H1 (cell line): ENCODE measurements around the gene TTC13. TPM values are rescaled to one million over a fixed set of nuclear protein-coding genes. Genes with fewer than 3 reads are reported as not detected.

Experiments used
- CTCF ChIA-PET: fragments of 300-600 bp; sonication (Branson Sonifier 250); formaldehyde crosslinking; loops from one replicate; lab custom pipeline; 2021; ENCODE audit not compliant: partially characterized antibody; lab: Charles Lee
- POLR2A ChIA-PET: fragments of 300-600 bp; sonication (Branson Sonifier 250); formaldehyde crosslinking; loops from one replicate; lab custom pipeline; 2021; ENCODE audit warnings: inconsistent platforms; ENCODE audit not compliant: partially characterized antibody; lab: Charles Lee
- DNase-seq, 2 experiments: peaks; one replicate each; pipeline versions ENCODE4 v3.0.0 to v3.0.0-alpha.2; 2010 to 2022; ENCODE audit warnings: low spot score in 2 of 2, low read depth in 1 of 2, mixed read lengths in 1 of 2
- FAIRE-seq: peaks from 2 replicates; lab custom pipeline; 2011; peaks lifted over from hg19 to GRCh38; lab: Jason Lieb, UNC
- H2AFZ ChIP-seq: 2 replicates; pipeline ENCODE4 v1.8.1; 2012; ENCODE audit warnings: low read length, inconsistent platforms
- H2AK5ac ChIP-seq: 2 replicates; pipeline ENCODE4 v1.6.1; 2013; ENCODE audit warnings: low read depth, low read length
- H2BK120ac ChIP-seq: replicated peaks from 2 replicates; pipeline ENCODE3; 2013; ENCODE audit warnings: low read depth, low read length, inconsistent platforms
- H2BK12ac ChIP-seq: 2 replicates; pipeline ENCODE4 v1.6.1; 2013; ENCODE audit warnings: low read depth, low read length
- H2BK15ac ChIP-seq: 2 replicates; pipeline ENCODE4 v1.6.1; 2013; ENCODE audit warnings: low read length
- H2BK20ac ChIP-seq: 2 replicates; pipeline ENCODE4 v1.6.1; 2013; ENCODE audit warnings: low read length
- H2BK5ac ChIP-seq: 2 replicates; pipeline ENCODE4 v1.6.1; 2013; ENCODE audit warnings: low read depth, low read length
- H3K14ac ChIP-seq: 2 replicates; pipeline ENCODE4 v1.6.1; 2013; ENCODE audit warnings: inconsistent platforms; ENCODE audit not compliant: insufficient read length
- H3K18ac ChIP-seq: 2 replicates; pipeline ENCODE4 v1.6.1; 2013; ENCODE audit warnings: low read length; ENCODE audit errors: extremely low read depth
- H3K23ac ChIP-seq: 2 replicates; pipeline ENCODE4 v1.6.1; 2013; ENCODE audit warnings: inconsistent platforms; ENCODE audit not compliant: insufficient read length
- H3K23me2 ChIP-seq: 2 replicates; pipeline ENCODE4 v1.6.1; 2013; ENCODE audit warnings: low read depth, low read length
- H3K27ac ChIP-seq: 2 replicates; pipeline ENCODE4 v1.6.1; 2011; ENCODE audit warnings: low read depth, low read length, inconsistent platforms
- H3K27me3 ChIP-seq, 4 experiments: replicated peaks in 1 of 4; 1 replicate in 1 of 4; 2 replicates in 3 of 4; pipeline versions ENCODE4 v1.6.1 to v1.8.1; 2011 to 2013; ENCODE audit warnings: low read length in 3 of 4, mild to moderate bottlenecking in 3 of 4, inconsistent platforms in 2 of 4, mixed read lengths in 2 of 4, moderate library complexity in 1 of 4; ENCODE audit not compliant: control insufficient read depth in 3 of 4, insufficient read depth in 3 of 4; ENCODE audit errors: extremely low read depth in 1 of 4
- H3K36me3 ChIP-seq, 4 experiments: 2 replicates each; pipeline versions ENCODE4 v1.6.1 to v1.8.1; 2011 to 2013; ENCODE audit warnings: mild to moderate bottlenecking in 4 of 4, low read length in 3 of 4, moderate library complexity in 2 of 4, control low read depth in 1 of 4, inconsistent platforms in 1 of 4; ENCODE audit not compliant: insufficient read depth in 4 of 4, control insufficient read depth in 2 of 4
- H3K4ac ChIP-seq: replicated peaks from 2 replicates; pipeline ENCODE3; 2013; ENCODE audit warnings: low read length, low read depth, mixed read lengths, inconsistent platforms; ENCODE audit not compliant: insufficient read length
- H3K4me1 ChIP-seq, 4 experiments: replicated peaks in 1 of 4; 1 replicate in 1 of 4; 2 replicates in 3 of 4; pipeline versions ENCODE4 v1.6.1 to v1.8.1; 2011 to 2013; ENCODE audit warnings: low read length in 3 of 4, inconsistent platforms in 2 of 4, mixed read lengths in 1 of 4; ENCODE audit not compliant: insufficient read depth in 4 of 4, control insufficient read depth in 3 of 4
- H3K4me2 ChIP-seq, 2 experiments: 2 replicates each; pipeline versions ENCODE4 v1.6.1 to v1.8.1; 2011 to 2013; ENCODE audit warnings: low read depth in 2 of 2, low read length in 2 of 2, control low read depth in 1 of 2, inconsistent platforms in 1 of 2, mild to moderate bottlenecking in 1 of 2; ENCODE audit not compliant: insufficient read depth in 1 of 2
- H3K4me3 ChIP-seq, 4 experiments: fragments of 200-600, 300-600 bp in 1 of 4; sonication (generic), shearing (Covaris generic), sonication (Bioruptor Twin) in 1 of 4; 2 replicates each; pipeline versions ENCODE4 v1.5.1 to v1.8.1; 2011 to 2016; ENCODE audit warnings: low read length in 4 of 4, low read depth in 3 of 4, control low read depth in 2 of 4, inconsistent platforms in 2 of 4, mild to moderate bottlenecking in 2 of 4, mixed read lengths in 1 of 4, moderate library complexity in 1 of 4; ENCODE audit not compliant: insufficient read depth in 2 of 4; ENCODE audit errors: extremely low read depth in 1 of 4
- H3K56ac ChIP-seq: replicated peaks from 2 replicates; pipeline ENCODE3; 2013; ENCODE audit warnings: low read depth, mild to moderate bottlenecking, mixed read lengths, low read length, inconsistent platforms; ENCODE audit not compliant: insufficient read length
- H3K79me1 ChIP-seq: 2 replicates; pipeline ENCODE4 v1.6.1; 2013; ENCODE audit warnings: low read depth, low read length, control low read depth
- H3K79me2 ChIP-seq, 2 experiments: 2 replicates each; pipeline versions ENCODE4 v1.6.1 to v1.8.1; 2012 to 2013; ENCODE audit warnings: low read length in 2 of 2, mild to moderate bottlenecking in 2 of 2, inconsistent platforms in 1 of 2; ENCODE audit not compliant: insufficient read depth in 2 of 2, control insufficient read depth in 1 of 2
- H3K9ac ChIP-seq, 4 experiments: replicated peaks in 1 of 4; 1 replicate in 1 of 4; 2 replicates in 3 of 4; pipeline versions ENCODE4 v1.6.1 to v1.8.1; 2011 to 2013; ENCODE audit warnings: low read depth in 3 of 4, low read length in 3 of 4, control low read depth in 2 of 4, mild to moderate bottlenecking in 2 of 4, moderate library complexity in 2 of 4, inconsistent platforms in 1 of 4; ENCODE audit errors: extremely low read depth in 1 of 4
- H3K9me3 ChIP-seq, 2 experiments: 2 replicates each; pipeline versions ENCODE4 v1.6.1 to v1.8.1; 2012 to 2013; ENCODE audit warnings: mild to moderate bottlenecking in 2 of 2, moderate library complexity in 2 of 2, control low read depth in 1 of 2, inconsistent platforms in 1 of 2, low read depth in 1 of 2, low read length in 1 of 2, mixed read lengths in 1 of 2; ENCODE audit not compliant: insufficient read depth in 2 of 2
- H4K20me1 ChIP-seq, 2 experiments: replicated peaks in 1 of 2; 2 replicates each; pipeline versions ENCODE3 to v1.8.1; 2011 to 2013; ENCODE audit warnings: inconsistent platforms in 2 of 2, low read length in 2 of 2, mild to moderate bottlenecking in 1 of 2; ENCODE audit not compliant: insufficient read depth in 2 of 2, control insufficient read depth in 1 of 2
- H4K5ac ChIP-seq: 2 replicates; pipeline ENCODE4 v1.6.1; 2013; ENCODE audit warnings: low read length, low read depth, mixed read lengths, inconsistent platforms; ENCODE audit not compliant: insufficient read length
- H4K8ac ChIP-seq: 2 replicates; pipeline ENCODE4 v1.8.0; 2013; ENCODE audit warnings: mild to moderate bottlenecking, moderate library complexity, low read length, inconsistent platforms; ENCODE audit not compliant: insufficient read depth; ENCODE audit errors: extremely low read depth
- H4K91ac ChIP-seq: replicated peaks from 2 replicates; pipeline ENCODE3; 2013; ENCODE audit warnings: low read length, mixed read lengths, inconsistent platforms; ENCODE audit not compliant: insufficient read length
- CTBP2 ChIP-seq: IDR thresholded peaks from 2 replicates; pipeline ENCODE4 v1.7.0; 2011; ENCODE audit warnings: borderline replicate concordance, mild to moderate bottlenecking, moderate library complexity, mixed read lengths, low read length; ENCODE audit not compliant: insufficient read depth, insufficient read length
- EP300 ChIP-seq, 2 experiments: IDR thresholded peaks; 1 replicate in 1 of 2; 2 replicates in 1 of 2; pipeline ENCODE4 v1.6.1; 2011 to 2012; ENCODE audit warnings: low read depth in 2 of 2, low read length in 2 of 2, mild to moderate bottlenecking in 2 of 2, borderline replicate concordance in 1 of 2, inconsistent platforms in 1 of 2, moderate library complexity in 1 of 2
- EZH2 ChIP-seq: fragments of 200-600 bp; sonication (generic); IDR thresholded peaks from 2 replicates; pipeline ENCODE4 v1.7.1; 2012; ENCODE audit warnings: low read depth, mild to moderate bottlenecking, moderate library complexity, low read length, inconsistent platforms; ENCODE audit not compliant: severe bottlenecking
- GABPA ChIP-seq: IDR thresholded peaks from 2 replicates; pipeline ENCODE4 v1.6.1; 2011; ENCODE audit warnings: mild to moderate bottlenecking, low read length, moderate library complexity, borderline replicate concordance; ENCODE audit not compliant: insufficient read depth
- HDAC6 ChIP-seq: IDR thresholded peaks from one replicate; pipeline ENCODE4 v1.7.1; 2012; ENCODE audit warnings: low read depth, mild to moderate bottlenecking, inconsistent platforms, low read length, moderate library complexity
- NANOG ChIP-seq: IDR thresholded peaks from 2 replicates; pipeline ENCODE4 v1.6.1; 2011; ENCODE audit warnings: low read length, low read depth, mild to moderate bottlenecking, inconsistent platforms; ENCODE audit not compliant: insufficient read depth, poor library complexity, severe bottlenecking
- POLR2AphosphoS5 ChIP-seq: IDR thresholded peaks from 2 replicates; pipeline ENCODE4 v1.6.1; 2011; ENCODE audit warnings: low read depth, low read length
- SIRT6 ChIP-seq: IDR thresholded peaks from one replicate; pipeline ENCODE4 v1.7.1; 2012; ENCODE audit warnings: low read length, inconsistent platforms
- SIX5 ChIP-seq: IDR thresholded peaks from 2 replicates; pipeline ENCODE4 v1.6.1; 2011; ENCODE audit warnings: mild to moderate bottlenecking, low read depth, low read length
- SP4 ChIP-seq: IDR thresholded peaks from 2 replicates; pipeline ENCODE4 v1.6.1; 2012; ENCODE audit warnings: low read length, inconsistent platforms
- YY1 ChIP-seq: IDR thresholded peaks from 2 replicates; pipeline ENCODE4 v1.6.1; 2011; ENCODE audit warnings: low read depth, mild to moderate bottlenecking, low read length
- WGBS, 2 experiments: shearing (Covaris generic) in 1 of 2; methylation state at CpG; one replicate each; pipeline versions ENCODE4 v1.1.6 to v1.1.7; 2013 to 2015; ENCODE audit warnings: low lambda C conversion rate in 2 of 2, mixed read lengths in 2 of 2, inconsistent platforms in 1 of 2, low coverage in 1 of 2, missing lambda C conversion rate in 1 of 2; ENCODE audit not compliant: insufficient replicate concordance in 2 of 2, insufficient coverage in 1 of 2, insufficient read length in 1 of 2; ENCODE audit errors: extremely low coverage in 1 of 2, missing lambda C conversion rate in 1 of 2; 5-methylcytosine and 5-hydroxymethylcytosine counted together
- polyA plus RNA-seq, 7 experiments: library from polyadenylated mRNA; depleted of rRNA in 3 of 7; stranded (reverse) in 5 of 7; unstranded in 2 of 7; fragments of >200 nt in 5 of 7; fragments of 200-250 nt in 2 of 7; gene quantifications; 1 replicate in 5 of 7; 2 replicates in 1 of 7; 4 replicates in 1 of 7; pipeline versions ENCODE4 v1.2.1 to v1.2.3, GENCODE V29; 2011 to 2013; ENCODE audit warnings: missing spikeins in 2 of 7, mixed read lengths in 2 of 7
- total RNA-seq: library from RNA; stranded (reverse); fragmentation: NEBNext Ultra II Directional; extraction: Animal tissue kit (Norgen Biotek cat#: 25700); gene quantifications from 2 replicates; pipeline ENCODE4 v1.2.1, GENCODE V29; 2021
- TF ChIP-seq, protein P1 (sequence below), 3 experiments: IDR thresholded peaks; 1 replicate in 2 of 3; 2 replicates in 1 of 3; pipeline versions ENCODE4 v1.5.1 to v1.6.1; 2011; ENCODE audit warnings: low read length in 3 of 3, mild to moderate bottlenecking in 3 of 3, inconsistent platforms in 2 of 3, low read depth in 1 of 3, moderate library complexity in 1 of 3; ENCODE audit not compliant: insufficient read depth in 1 of 3; ENCODE audit errors: control extremely low read depth in 1 of 3

Gene TTC13
- total and polyA plus RNA-seq, 2 of the 8 experiments (the other 6 are each of a cell fraction or from before 2014, with no cell fraction given): 3.1 to 7.1 TPM

DNA sequence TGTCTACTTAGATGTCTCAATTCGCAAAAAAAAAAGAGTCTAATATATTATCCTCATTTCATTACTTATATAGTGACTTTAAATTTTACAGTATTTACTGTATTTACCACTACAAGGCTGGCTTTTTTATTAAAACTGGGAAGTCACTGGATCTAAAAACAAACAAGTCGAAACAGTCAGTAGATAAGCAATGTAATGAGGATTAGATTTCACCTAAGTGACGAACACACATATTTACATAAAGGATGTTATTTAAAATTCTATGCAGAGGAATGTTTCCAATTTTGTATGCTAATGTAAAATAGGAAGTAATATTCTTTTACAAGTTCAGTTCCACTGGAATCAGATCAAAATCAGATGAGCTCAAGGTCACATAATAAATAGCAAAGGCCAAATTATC, 28.3 kb downstream of the TTC13 start:
- Histone ChIP-seq H3K4me2 (no peak overlapping the region), H3K27ac (no peak overlapping the region), H3K27me3 (no peaks in the 10 kb centered on the region; a peak in 1 of 7 replicates), H3K18ac (no peak overlapping the region), H3K23me2 (no peaks in the 10 kb centered on the region), H3K56ac (no peak overlapping the region), H3K9me3 (no peaks in the 10 kb centered on the region), H2BK15ac (no peak overlapping the region), H4K20me1 (no peaks in the 10 kb centered on the region), H2BK20ac (no peak overlapping the region), H2AFZ (no peak overlapping the region), H3K23ac (no peak overlapping the region), H2BK5ac (no peak overlapping the region), H3K36me3 (no peaks in the 10 kb centered on the region; a peak in 2 of 8 replicates), H3K4me3 (no peak overlapping the region), H2BK12ac (no peak overlapping the region), H2BK120ac (no peak overlapping the region), H4K5ac (no peak overlapping the region), H3K9ac (no peak overlapping the region), H3K14ac (no peak overlapping the region), H3K79me2 (no peaks in the 10 kb centered on the region), H4K8ac (no peak overlapping the region), H2AK5ac (no peak overlapping the region), H3K79me1 (no peaks in the 10 kb centered on the region), H4K91ac (no peak overlapping the region), H3K4ac (no peak overlapping the region), H3K4me1 (no peaks in the 10 kb centered on the region)
- FAIRE-seq (no peak), DNase-seq (no peak)
- WGBS, 2 experiments: 63% methylated on average over 3 of the region's 3 CpGs; no CpG with 5 or more reads in 1 of the 2 experiments
- POLR2A ChIA-PET: no interaction called here
- CTCF ChIA-PET: no interaction called here
- TF ChIP-seq EZH2 (no peak), POLR2AphosphoS5 (no peak), HDAC6 (no peak), SP4 (no peak), YY1 (no peak), SIX5 (no peak), EP300 (IDR thresholded peaks at IDR 0.05; ENCODE audit: borderline replicate concordance in 1 of 2, low read depth in 2 of 2, low read length in 2 of 2) (no peak), CTBP2 (no peak), SIRT6 (no peak), NANOG (no peak), GABPA (no peak)
- TF ChIP-seq, protein P1, sequence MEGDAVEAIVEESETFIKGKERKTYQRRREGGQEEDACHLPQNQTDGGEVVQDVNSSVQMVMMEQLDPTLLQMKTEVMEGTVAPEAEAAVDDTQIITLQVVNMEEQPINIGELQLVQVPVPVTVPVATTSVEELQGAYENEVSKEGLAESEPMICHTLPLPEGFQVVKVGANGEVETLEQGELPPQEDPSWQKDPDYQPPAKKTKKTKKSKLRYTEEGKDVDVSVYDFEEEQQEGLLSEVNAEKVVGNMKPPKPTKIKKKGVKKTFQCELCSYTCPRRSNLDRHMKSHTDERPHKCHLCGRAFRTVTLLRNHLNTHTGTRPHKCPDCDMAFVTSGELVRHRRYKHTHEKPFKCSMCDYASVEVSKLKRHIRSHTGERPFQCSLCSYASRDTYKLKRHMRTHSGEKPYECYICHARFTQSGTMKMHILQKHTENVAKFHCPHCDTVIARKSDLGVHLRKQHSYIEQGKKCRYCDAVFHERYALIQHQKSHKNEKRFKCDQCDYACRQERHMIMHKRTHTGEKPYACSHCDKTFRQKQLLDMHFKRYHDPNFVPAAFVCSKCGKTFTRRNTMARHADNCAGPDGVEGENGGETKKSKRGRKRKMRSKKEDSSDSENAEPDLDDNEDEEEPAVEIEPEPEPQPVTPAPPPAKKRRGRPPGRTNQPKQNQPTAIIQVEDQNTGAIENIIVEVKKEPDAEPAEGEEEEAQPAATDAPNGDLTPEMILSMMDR (IDR thresholded peaks at IDR 0.05; ENCODE audit: control extremely low read depth in 1 of 3, insufficient read depth in 1 of 3, low read depth in 1 of 3, low read length in 3 of 3): no peak
